ENCODE data around the gene CA10.

CA10 gene

DNA sequence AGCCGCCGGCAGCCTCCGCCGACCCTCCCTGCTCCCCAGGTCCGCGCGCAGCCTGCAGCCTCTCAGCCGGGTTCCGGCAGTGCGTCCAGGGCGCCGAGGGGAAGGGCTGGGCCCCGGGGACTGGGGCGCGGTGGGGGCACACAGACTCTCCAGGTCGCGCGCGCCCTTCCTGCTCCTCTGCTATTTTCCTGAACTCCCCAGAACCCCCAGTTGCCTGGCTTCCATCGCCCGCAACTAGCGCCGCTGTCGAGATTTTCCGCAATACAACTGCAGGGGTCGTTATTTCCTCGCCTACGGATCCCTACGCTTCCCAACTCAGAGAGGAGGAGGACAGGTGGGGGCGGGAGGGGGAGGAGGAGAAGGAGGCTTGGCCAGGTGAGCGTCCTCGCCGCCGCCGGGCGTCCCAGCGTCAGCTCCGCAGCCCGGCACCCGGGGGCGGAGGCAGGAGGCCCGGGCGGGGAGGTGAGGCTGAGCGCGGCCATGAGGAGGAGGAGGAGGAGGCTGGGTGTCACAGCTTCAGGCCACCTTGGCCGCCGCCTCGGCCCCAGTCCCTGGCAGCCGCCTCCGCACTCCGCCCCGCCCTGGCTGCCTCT is at the start of gene CA10:
CA10 (minus strand) TSS at position 265 of the 593 bp plus-strand sequence.
- peak; percentile 29 for DNase-seq

DNA sequence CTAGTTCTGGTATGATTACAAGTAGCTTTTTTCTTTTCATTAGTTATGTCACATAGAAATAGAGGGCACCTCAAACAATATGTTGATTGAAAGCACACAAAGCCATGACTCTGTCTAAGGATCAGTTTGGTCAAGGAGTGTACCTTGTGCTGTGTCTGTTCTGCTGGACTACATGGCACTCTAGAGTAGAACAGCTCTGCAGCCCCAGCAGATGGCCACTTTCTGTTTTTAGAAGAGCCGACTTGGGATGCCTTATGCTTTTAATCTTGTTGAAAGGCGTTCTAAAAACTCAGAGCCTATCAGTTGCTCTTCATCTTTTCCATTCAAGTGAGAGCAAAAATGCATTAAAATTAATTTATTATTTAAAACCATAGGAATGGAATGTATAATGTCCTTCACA is 49.3 kb upstream of the CA10 start:
- DNase-seq, result no peak

DNA sequence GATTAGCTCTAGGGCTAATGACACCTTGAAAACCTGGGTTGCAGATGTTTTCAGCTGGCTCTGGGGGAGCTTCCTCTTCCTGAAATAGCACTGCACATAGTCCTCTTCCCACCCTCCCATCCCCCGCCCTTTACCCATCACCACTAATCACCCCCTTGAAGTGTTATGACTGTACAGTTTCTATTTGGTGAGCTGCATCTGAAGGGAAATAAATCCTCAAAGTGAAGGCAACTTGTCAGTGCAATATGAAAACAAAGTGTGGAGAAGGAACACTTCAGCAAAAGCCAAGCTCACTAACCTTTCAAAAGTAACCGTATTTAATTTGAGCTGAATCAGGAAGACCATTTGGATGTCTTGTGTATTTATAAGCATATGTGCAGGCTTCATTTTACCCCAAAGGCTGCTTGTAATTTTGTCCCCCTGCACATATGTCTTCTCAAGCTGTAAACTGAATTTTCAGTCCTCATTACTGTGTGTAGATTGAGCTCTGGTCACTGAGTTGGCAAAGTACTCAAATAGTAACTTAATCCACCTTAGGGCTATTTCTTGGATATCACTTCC is 44.1 kb upstream of the CA10 start:
- DNase-seq, result no peak

DNA sequence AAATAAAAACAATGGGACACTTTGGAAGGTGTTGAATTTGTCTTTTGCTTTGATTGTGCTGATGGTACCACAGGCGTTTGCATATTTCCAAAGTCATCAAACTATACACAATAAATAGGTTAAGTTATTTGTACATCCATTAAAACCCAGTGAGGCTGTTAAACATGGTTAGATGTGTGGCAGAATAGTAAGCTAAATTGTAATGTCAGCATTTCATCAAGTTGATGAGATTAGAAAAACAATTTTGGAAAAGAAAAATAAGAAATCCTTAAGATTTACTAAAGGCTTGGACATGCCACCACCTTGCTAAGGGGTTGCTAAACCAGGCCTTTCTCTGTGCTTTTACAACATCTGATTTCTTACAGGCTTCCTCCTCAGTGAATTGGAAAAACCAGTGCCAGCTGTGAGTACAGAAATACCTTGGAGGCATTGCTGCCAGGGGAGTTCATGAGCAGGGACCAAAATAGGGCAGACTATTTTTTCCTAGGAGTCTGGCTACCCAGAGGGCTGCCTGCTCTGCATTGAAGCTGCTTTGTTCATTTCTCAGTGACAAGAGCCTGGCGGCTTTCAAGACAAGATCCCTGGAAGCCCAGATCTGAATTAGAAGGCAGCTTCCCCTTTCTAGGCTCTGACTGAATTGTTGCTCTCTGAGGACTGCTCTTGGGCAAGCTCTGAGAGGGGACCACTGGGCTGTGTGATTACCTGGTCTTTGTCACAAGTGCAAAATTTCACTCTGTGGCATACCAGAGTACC is 43.4 kb upstream of the CA10 start:
- DNase-seq, result no peak

DNA sequence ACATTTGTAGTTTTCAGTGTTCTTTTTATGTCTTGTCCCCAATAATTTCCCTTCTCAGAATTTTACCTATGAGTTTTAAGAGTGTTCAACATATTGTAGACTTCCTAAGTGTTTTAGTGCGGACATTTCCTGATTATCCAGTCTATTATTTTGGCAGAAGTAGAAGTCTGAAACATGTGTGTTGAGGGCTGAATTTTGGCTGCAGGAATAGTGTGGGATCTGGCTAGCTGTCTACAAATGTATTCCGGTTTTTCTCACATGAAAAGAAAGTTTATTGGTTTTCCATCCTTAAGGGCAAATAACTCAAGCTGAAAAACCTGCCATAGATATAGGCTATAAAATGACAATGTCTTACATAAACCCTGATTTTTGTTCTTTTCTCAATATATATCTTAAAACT is 33.0 kb upstream of the CA10 start:
- no peak for DNase-seq

GRCh38 chr17:52181782-52182181 is 23.3 kb upstream of the CA10 start:
- DNase-seq, result peak; percentile 40

DNA sequence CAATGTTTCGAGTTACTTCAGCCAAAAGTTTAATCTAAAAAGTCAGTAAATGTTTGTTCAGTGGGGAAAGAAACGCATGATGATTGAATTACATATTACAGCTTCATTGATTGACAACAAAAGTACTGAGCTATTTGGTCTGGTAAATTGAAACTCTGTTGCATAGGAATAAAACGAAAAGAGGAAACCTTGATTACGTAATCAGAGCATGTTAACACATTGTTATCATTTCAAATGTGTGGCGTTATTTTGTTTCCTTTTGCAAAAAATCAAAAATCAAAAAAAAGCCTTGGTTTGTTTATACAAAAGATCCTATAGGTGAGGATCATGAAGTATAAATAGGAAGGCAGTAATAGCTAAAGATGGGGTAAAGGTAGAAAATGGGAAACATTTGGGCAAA is 19.5 kb upstream of the CA10 start:
- no peak for DNase-seq

- peak; percentile 11 for DNase-seq
Measured at GRCh38 chr17:52170963-52171572, 12.6 kb upstream of the CA10 start.

DNA sequence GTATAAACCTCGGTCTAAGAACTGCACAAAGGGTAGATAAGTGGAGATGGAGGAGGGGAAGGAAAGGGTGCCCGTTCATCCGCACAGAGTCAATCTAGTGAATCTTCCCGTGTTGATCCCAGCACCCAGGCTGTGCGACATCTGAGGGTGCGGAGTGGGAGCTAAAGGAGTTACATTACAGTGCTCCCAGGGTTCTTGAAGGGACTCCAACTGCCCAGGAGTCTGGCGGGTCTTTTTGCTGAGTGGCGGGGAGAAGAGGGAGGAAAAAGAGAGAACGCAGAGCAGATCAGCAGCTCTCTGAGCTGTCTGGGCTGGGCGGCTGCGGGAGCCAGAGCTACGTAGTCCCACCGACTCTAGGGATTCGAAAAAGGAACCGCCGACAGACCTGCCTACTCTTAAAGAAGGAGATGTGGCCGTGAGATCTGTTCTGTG is 1.6 kb upstream of the CA10 start:
- DNase-seq, result no peak

DNA sequence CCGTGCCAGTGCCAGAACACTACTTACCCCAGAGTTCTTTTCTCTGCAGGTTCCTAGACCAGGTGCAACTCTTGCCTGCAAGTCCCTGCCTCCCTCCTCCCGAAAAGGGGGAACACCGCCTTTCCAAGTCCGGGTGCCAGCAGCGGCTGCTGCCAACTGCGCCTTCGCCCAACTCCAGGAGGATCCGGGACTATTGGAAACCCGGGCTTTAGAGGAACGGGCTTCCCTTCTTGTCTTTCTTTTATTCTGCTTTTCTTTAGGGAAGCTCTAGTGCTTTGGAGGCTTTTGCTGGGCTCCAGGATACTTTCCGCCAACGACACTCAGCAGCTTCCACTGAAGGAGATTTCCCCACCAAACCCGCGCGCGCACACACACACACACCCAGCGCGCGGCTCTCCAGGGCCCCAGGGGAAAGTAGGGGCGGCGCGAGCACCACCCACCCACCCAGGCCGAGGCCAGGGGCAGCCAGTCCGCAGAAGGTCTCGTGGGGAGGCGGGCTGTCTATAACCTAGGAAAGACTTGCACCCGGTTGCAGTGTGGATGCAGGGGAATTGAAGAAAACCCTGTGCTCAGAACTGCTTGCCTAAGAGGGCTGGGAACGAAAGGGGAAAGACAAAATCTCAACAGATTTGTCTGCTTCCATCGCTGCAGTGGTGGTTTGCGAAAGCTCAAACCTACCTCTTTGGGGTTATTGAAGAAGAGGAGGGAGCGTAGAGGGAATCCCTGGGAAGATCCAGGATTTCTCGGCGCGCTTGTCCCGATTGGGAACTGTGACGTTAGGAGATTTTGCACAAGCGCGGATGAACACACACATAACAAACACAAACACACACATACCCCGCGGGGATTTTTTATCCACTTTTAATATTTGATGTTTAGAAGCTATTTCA is 977 bp upstream of the CA10 start:
- no peak for DNase-seq

- DNase-seq, result no peak
Measured at GRCh38 chr17:52157603-52158449, 688 bp downstream of the CA10 start.

DNA sequence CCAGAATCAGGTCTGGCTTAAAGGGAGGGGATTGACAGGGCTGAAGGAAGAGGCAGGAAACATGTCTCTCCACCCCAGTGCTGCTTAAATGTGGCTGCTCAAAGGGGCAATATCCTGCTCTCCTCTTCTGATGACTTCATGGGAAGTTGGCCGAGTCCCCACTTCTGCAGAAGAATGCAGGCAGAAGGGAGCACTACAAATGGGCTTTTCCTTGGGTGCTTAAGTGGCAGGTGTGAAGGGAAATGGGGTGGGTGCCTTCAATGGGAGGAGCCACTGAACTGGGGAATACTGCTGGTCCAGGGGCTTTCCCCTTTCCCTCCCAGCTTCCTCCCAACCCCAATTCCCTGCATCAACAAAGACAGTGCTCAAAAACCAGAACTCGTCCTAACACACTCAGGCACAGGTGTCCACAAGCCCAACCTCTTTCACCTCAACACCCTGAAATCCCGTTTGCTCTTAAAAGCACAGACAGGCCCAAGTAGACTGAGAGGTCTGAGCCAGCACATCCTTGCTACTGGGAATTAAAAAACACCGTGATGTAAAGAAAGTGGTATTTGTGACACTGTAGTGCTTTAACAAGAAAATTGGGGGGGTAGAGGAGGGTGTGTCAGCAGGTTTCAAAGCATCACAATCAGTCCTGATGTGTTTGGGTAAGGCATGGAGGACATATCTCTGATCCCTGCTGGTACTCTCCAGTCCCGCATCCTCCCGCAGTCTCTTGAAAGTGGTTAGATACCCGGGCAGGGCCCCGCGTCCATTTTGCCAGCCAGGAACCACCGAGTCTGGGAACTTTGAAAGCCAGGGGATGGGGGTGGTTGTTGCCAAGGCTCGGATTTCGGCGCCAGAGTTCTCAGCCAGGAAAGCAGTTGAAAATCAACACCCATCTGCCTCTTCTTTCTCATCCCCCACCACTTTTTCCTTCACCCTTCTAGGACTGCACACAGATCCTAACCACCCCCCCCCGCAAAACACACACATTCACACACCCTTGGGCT is 1.6 kb downstream of the CA10 start:
- no peak for DNase-seq

DNA sequence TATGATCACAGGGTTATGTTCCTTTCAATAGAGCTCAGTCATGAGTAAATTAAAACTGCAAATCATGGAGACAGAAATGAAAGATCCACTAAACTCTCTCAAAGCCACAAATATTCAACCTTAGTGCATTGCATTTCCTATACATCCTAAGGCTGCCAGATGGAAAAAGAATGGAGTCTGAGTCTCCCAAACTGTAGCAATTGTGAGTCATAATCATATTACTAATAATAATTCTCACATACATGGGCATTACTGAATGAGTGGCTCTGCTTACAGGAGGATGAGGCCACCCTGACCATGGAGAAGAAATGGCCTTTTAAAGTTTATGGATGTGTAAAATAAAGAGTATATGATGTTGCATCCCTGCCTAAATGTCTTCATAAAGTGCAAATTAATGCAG is 3.2 kb downstream of the CA10 start:
- DNase-seq, result no peak

DNA sequence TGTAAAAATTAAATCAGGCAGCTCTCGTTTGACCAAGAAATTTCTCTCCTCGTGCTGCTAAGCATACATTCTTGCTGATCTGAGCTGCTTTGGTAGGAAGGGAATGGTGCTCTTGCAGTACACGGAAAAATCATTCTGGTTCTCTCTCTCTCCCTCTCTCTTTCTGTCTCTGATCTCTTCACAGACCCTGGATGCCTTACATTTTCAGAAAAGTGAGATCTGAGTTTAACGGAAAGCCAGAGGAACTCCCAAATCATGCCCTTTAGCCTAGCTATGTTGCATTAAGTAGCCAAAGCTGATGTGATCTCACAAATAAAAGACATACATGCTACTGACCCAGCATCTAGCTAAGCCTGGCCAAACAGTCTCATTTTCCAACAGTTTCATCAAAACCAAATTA is 4.0 kb downstream of the CA10 start:
- no peak for DNase-seq

DNA sequence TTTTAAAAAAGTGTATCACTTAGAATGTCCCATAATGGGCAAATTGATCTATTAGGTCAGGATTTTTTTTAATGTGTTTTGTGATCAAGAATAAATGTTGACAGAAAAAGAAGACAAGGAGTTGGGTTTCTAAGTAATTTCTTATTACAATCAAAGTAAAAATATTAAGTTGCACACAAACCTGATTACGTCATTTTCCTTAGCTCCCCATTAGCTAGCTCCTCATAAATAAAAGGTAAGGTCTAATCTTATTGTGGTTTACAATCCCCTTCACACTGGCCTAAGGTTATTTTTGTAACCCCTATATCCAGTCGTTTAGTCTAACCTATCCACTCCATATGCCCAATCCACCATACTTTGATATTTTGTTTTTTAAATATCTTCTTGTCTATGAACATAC is 7.6 kb downstream of the CA10 start:
- no peak for DNase-seq

GRCh38 chr17:52149626-52150025 is 8.9 kb downstream of the CA10 start:
- DNase-seq, result no peak

GRCh38 chr17:52148969-52149351 is 9.6 kb downstream of the CA10 start:
- no peak for DNase-seq

- no peak for DNase-seq
Measured at GRCh38 chr17:52148288-52148968, 10.1 kb downstream of the CA10 start.

- no peak for DNase-seq
Measured at GRCh38 chr17:52147872-52148271, 10.6 kb downstream of the CA10 start.

GRCh38 chr17:52147431-52147830 is 11.1 kb downstream of the CA10 start:
- DNase-seq, result no peak

Measured in NCI-H1436 (cell line).